HepG2 (cell line): ENCODE results near the gene TSN. TPM values are rescaled to one million over a fixed set of nuclear protein-coding genes. Genes with fewer than 3 reads are reported as not detected.

Experiments
- ATAC-seq: fragments of 200-7000 bp; cut with Tn5 transposase; 3 replicates; pipeline ENCODE4 v1.9.1; 2020; ENCODE audit warnings: mild to moderate bottlenecking, moderate library complexity
- Bru-seq: library from RNA; stranded (reverse); fragments of 400-500 nt; gene quantifications from one replicate; lab custom pipeline; 2021; lab: Mats Ljungman, UMichigan
- BruChase-seq, 2 experiments: library from RNA; stranded (reverse); fragments of 400-500 nt; gene quantifications; one replicate each; lab custom pipeline; 2021; lab: Mats Ljungman, UMichigan
- BruUV-seq: library from RNA; stranded (reverse); fragments of 400-500 nt; replicated peaks from 2 replicates; lab custom pipeline; 2021; lab: Mats Ljungman, UMichigan
- CTCF ChIA-PET: fragments of 300-600 bp; formaldehyde crosslinking; extraction: SDS; loops from one replicate; lab custom pipeline; 2021; ENCODE audit warnings: low total read pairs, inconsistent platforms, low intra/inter-chr PET ratio; lab: Yijun Ruan, JAX
- POLR2A ChIA-PET: fragments of 350-600 bp; sonication (Branson Sonifier 250); formaldehyde crosslinking; loops from one replicate; lab custom pipeline; 2020; ENCODE audit warnings: antibody characterized with exemption, inconsistent platforms; lab: Yijun Ruan, JAX
- DNase-seq: peaks from one replicate; pipeline ENCODE4 v3.0.0-alpha.2; 2015; ENCODE audit warnings: low spot score
- FAIRE-seq: peaks from 3 replicates; lab custom pipeline; 2011; peaks lifted over from hg19 to GRCh38; lab: Jason Lieb, UNC
- H2AFZ ChIP-seq: one replicate; pipeline ENCODE4 v1.6.1; 2011; ENCODE audit warnings: low read length, inconsistent platforms
- H3K27ac ChIP-seq: fragments of 300-600 bp; 3 replicates; pipeline ENCODE4 v1.8.0; 2011; ENCODE audit warnings: mixed run types, mild to moderate bottlenecking, mixed read lengths, low read length, inconsistent platforms; ENCODE audit not compliant: insufficient read depth; ENCODE audit errors: extremely low read length
- H3K27me3 ChIP-seq, 2 experiments: fragments of 200-600 bp in 1 of 2; 2 replicates in 1 of 2; 3 replicates in 1 of 2; pipeline versions ENCODE4 v1.6.0 to v1.8.0; 2011; ENCODE audit warnings: low read length in 2 of 2, mild to moderate bottlenecking in 2 of 2, moderate library complexity in 2 of 2, inconsistent platforms in 1 of 2; ENCODE audit not compliant: insufficient read depth in 2 of 2, control insufficient read depth in 1 of 2
- H3K36me3 ChIP-seq, 2 experiments: fragments of 200-600 bp in 1 of 2; replicated peaks in 1 of 2; 2 replicates in 1 of 2; 3 replicates in 1 of 2; pipeline versions ENCODE4 v1.5.1 to v1.8.0; 2011; ENCODE audit warnings: low read length in 2 of 2, inconsistent platforms in 1 of 2; ENCODE audit not compliant: insufficient read depth in 2 of 2, control insufficient read depth in 1 of 2
- H3K4me1 ChIP-seq: 2 replicates; pipeline ENCODE4 v1.5.1; 2012; ENCODE audit warnings: low read length, inconsistent platforms; ENCODE audit not compliant: insufficient read depth
- H3K4me2 ChIP-seq: 2 replicates; pipeline ENCODE4 v1.6.0; 2011; ENCODE audit warnings: low read depth, low read length, inconsistent platforms
- H3K4me3 ChIP-seq, 3 experiments: fragments of 200-600 bp in 1 of 3; sonication (generic), shearing (Covaris generic) in 1 of 3; replicated peaks in 1 of 3; 2 replicates each; pipeline ENCODE4 v1.5.1; 2011 to 2016; ENCODE audit warnings: low read length in 3 of 3, inconsistent platforms in 2 of 3, low read depth in 2 of 3, mild to moderate bottlenecking in 2 of 3, control low read depth in 1 of 3, mixed read lengths in 1 of 3; ENCODE audit not compliant: insufficient read depth in 1 of 3
- H3K79me2 ChIP-seq: one replicate; pipeline ENCODE4 v1.6.1; 2011; ENCODE audit warnings: low read length, inconsistent platforms; ENCODE audit not compliant: insufficient read depth
- H3K9ac ChIP-seq: 2 replicates; pipeline ENCODE4 v1.6.0; 2011; ENCODE audit warnings: mild to moderate bottlenecking, low read depth, low read length, inconsistent platforms; ENCODE audit not compliant: insufficient read depth
- H3K9me3 ChIP-seq: 2 replicates; pipeline ENCODE4 v1.5.1; 2012; ENCODE audit warnings: mild to moderate bottlenecking, low read length
- H4K20me1 ChIP-seq: 2 replicates; pipeline ENCODE4 v1.6.0; 2011; ENCODE audit warnings: inconsistent platforms, mild to moderate bottlenecking, low read length, moderate library complexity; ENCODE audit not compliant: insufficient read depth
- BATF2 ChIP-seq: sonication (generic); formaldehyde crosslinking; IDR thresholded peaks from 2 replicates; pipeline ENCODE4 v1.8.0; 2022; ENCODE audit warnings: mild to moderate bottlenecking, missing genetic modification reagents, moderate library complexity
- CREB1 ChIP-seq, 2 experiments: fragments of 450-650 bp in 1 of 2; IDR thresholded peaks; 2 replicates each; pipeline ENCODE4 v1.6.1; 2016 to 2017; ENCODE audit warnings: control low read depth in 1 of 2, mild to moderate bottlenecking in 1 of 2, missing compliant biosample characterization in 1 of 2, missing genetic modification characterization in 1 of 2
- EHMT2 ChIP-seq: fragments of 200-600 bp; sonication (generic); IDR thresholded peaks from 2 replicates; pipeline ENCODE4 v1.7.0; 2017; ENCODE audit warnings: antibody characterized with exemption, low read depth, low read length, borderline replicate concordance
- ELF1 ChIP-seq: sonication (generic); formaldehyde crosslinking; IDR thresholded peaks from 2 replicates; pipeline ENCODE4 v1.4.0; 2020; ENCODE audit warnings: missing genetic modification reagents
- SMARCE1 ChIP-seq: fragments of 450-650 bp; IDR thresholded peaks from 2 replicates; pipeline ENCODE4 v1.6.1; 2017; ENCODE audit warnings: borderline replicate concordance
- XBP1 ChIP-seq: sonication (generic); formaldehyde crosslinking; IDR thresholded peaks from 2 replicates; pipeline ENCODE4 v1.5.0; 2020; ENCODE audit warnings: missing genetic modification reagents
- YEATS4 ChIP-seq: sonication (generic); formaldehyde crosslinking; IDR thresholded peaks from 2 replicates; pipeline ENCODE4 v1.4.0; 2020; ENCODE audit warnings: missing genetic modification reagents, borderline replicate concordance
- ZBED4 ChIP-seq: sonication (generic); formaldehyde crosslinking; IDR thresholded peaks from 2 replicates; pipeline ENCODE4 v1.4.0; 2020; ENCODE audit warnings: missing genetic modification reagents, borderline replicate concordance
- ZNF276 ChIP-seq: sonication (generic); formaldehyde crosslinking; IDR thresholded peaks from 2 replicates; pipeline ENCODE4 v1.4.0; 2020; ENCODE audit warnings: mild to moderate bottlenecking, low read depth, missing genetic modification reagents
- WGBS: methylation state at CpG from one replicate; pipeline ENCODE4 v1.1.6; 2017; ENCODE audit warnings: low lambda C conversion rate; 5-methylcytosine and 5-hydroxymethylcytosine counted together
- in situ Hi-C: cut with HindIII; loops from 2 replicates; pipeline ENCODE4 v1.10.0; 2017; ENCODE audit warnings: low pct_unique_long_range_greater_than_20kb; ENCODE audit not compliant: extremely low pct_ligation_motif_present
- intact Hi-C: fragments of 100-400 bp; cut with micrococcal nuclease; formaldehyde crosslinking; loops from one replicate; pipeline ENCODE4 v1.10.0; 2022; ENCODE audit not compliant: unreplicated experiment
- long read RNA-seq, 2 experiments: library from RNA in 1 of 2; library from polyadenylated mRNA in 1 of 2; stranded (forward) in 1 of 2; unstranded in 1 of 2; transcript quantifications; one replicate each; pipeline ENCODE4 v2.0.0, GENCODE V29; 2019 to 2022
- polyA minus RNA-seq, 3 experiments: library from RNA; depleted of rRNA, polyadenylated mRNA; stranded (reverse); fragments of >200 nt; gene quantifications; 2 replicates each; pipeline ENCODE4 v1.2.3, GENCODE V29; 2011; ENCODE audit warnings: low replicate concordance in 1 of 3
- polyA plus RNA-seq, 8 experiments: library from polyadenylated mRNA; depleted of rRNA in 3 of 8; stranded (reverse) in 7 of 8; unstranded in 1 of 8; fragments of >200 nt; fragmentation: Illumina TruSeq in 4 of 8; extraction: Trizol in 4 of 8; gene quantifications; 2 replicates each; pipeline versions ENCODE4 v1.2.1 to v1.2.3, GENCODE V29; 2011 to 2016; ENCODE audit warnings: low read depth in 4 of 8, missing spikeins in 1 of 8, mixed read lengths in 1 of 8; ENCODE audit not compliant: insufficient read depth in 1 of 8
- total RNA-seq, 5 experiments: library from RNA; depleted of rRNA; stranded (reverse); fragments of >200 nt; fragmentation: Illumina TruSeq; extraction: Trizol; gene quantifications; 2 replicates each; pipeline ENCODE4 v1.2.3, GENCODE V29; 2016; ENCODE audit warnings: low read depth in 1 of 5

TSN gene
- total RNA-seq (2016; rRNA removed; fragmentation: Illumina TruSeq; extraction: Trizol) (115 and 159 TPM in 2 replicates), polyA plus RNA-seq (2011; rRNA removed) (45.0 and 56.4 TPM in 2 replicates), polyA minus RNA-seq (2011; rRNA and poly(A)+ RNA removed; ENCODE audit: low replicate concordance) (36.2 and 43.1 TPM in 2 replicates), Bru-seq, nascent RNA (percentile 96 among the genes with signal in this experiment), BruChase-seq, experiment 1, labeled RNA remaining after a 6-hour chase (percentile 98 among the genes with signal in this experiment), BruChase-seq, experiment 2, labeled RNA remaining after a 2-hour chase (percentile 97 among the genes with signal in this experiment)
- total RNA-seq (2016; cell fraction: cytosol; rRNA removed; fragmentation: Illumina TruSeq; extraction: Trizol; ENCODE audit: low read depth) = 17.2 and 22.2 TPM in 2 replicates
- total RNA-seq (2016; cell fraction: insoluble cytoplasmic fraction; rRNA removed; fragmentation: Illumina TruSeq; extraction: Trizol) = 120 and 171 TPM in 2 replicates
- total RNA-seq (2016; cell fraction: membrane; rRNA removed; fragmentation: Illumina TruSeq; extraction: Trizol) = 42.8 and 45.0 TPM in 2 replicates
- 62.1 and 67.2 TPM in 2 replicates for total RNA-seq (2016; cell fraction: nucleus; rRNA removed; fragmentation: Illumina TruSeq; extraction: Trizol)
- polyA plus RNA-seq (2011; cell fraction: cytosol; rRNA removed) = 33.3 and 47.8 TPM in 2 replicates
- polyA plus RNA-seq (2011; cell fraction: nucleus; rRNA removed) = 11.7 and 15.2 TPM in 2 replicates
- 45.8 and 66.2 TPM in 2 replicates for polyA plus RNA-seq (2012)
- polyA plus RNA-seq (2016; cell fraction: cytosol; fragmentation: Illumina TruSeq; extraction: Trizol; ENCODE audit: low read depth) = 9.2 and 9.7 TPM in 2 replicates
- polyA plus RNA-seq (2016; cell fraction: insoluble cytoplasmic fraction; fragmentation: Illumina TruSeq; extraction: Trizol; ENCODE audit: low read depth) = 138 and 143 TPM in 2 replicates
- 24.1 and 24.3 TPM in 2 replicates for polyA plus RNA-seq (2016; cell fraction: membrane; fragmentation: Illumina TruSeq; extraction: Trizol; ENCODE audit: low read depth)
- 77.1 and 79.4 TPM in 2 replicates for polyA plus RNA-seq (2016; cell fraction: nucleus; fragmentation: Illumina TruSeq; extraction: Trizol; ENCODE audit: insufficient read depth, low read depth)
- 47.0 and 54.1 TPM in 2 replicates for polyA minus RNA-seq (2011; cell fraction: cytosol; rRNA and poly(A)+ RNA removed)
- 51.5 and 60.0 TPM in 2 replicates for polyA minus RNA-seq (2011; cell fraction: nucleus; rRNA and poly(A)+ RNA removed)
- long read RNA-seq, experiment 1, transcript TSN-201 (6 exons, 3,420 nt) = major isoform, 115 of 131 reads
- long read RNA-seq, experiment 1, partial matches to known transcripts = 2 of 131 reads
- long read RNA-seq, experiment 1, other reads (novel, unspliced or antisense) = 6 of 131 reads
- long read RNA-seq, experiment 2, transcript TSN-201 (6 exons, 3,420 nt) = major isoform, 81 of 189 reads
- long read RNA-seq, experiment 2, partial matches to known transcripts = 86 of 189 reads
- long read RNA-seq, experiment 2, other reads (novel, unspliced or antisense) = 17 of 189 reads

- in situ Hi-C loops (no loop called here), intact Hi-C loops (loop anchor here (2.0 kb wide), 2 partner anchors 19 to 225 kb away; partner anchors contain the start of genes NIFK and RNU4ATAC)
- no peak for FAIRE-seq
- peak within 1 kb of the TSS; percentile 91 for H3K4me2 ChIP-seq
- POLR2A ChIA-PET = interaction anchor here (1.0 to 1.8 kb wide), 8 partner anchors 9 to 225 kb away, joined by 3 to 23 read pairs (median 5); partner anchors contain the start of genes CLASP1, NIFK and RNU4ATAC
- no TSS peak for BruUV-seq
- peak; percentile 98 for ATAC-seq
- DNase-seq = peak; percentile 97
- no peaks in the 10 kb centered on the region for H3K9me3 ChIP-seq
- peaks cover 24% of the 10 kb centered on the region for H3K4me1 ChIP-seq
- H2AFZ ChIP-seq = peak within 1 kb of the TSS; percentile 68
- H4K20me1 ChIP-seq = no peaks in the 10 kb centered on the region
- peaks cover 5 to 26% of the 10 kb centered on the region in 2 experiments for H3K36me3 ChIP-seq
- peak within 1 kb of the TSS; percentile 92 to 98 (median 95) for H3K4me3 ChIP-seq
- H3K27ac ChIP-seq = peak within 1 kb of the TSS; percentile 82
- H3K79me2 ChIP-seq = peaks cover 35% of the 10 kb centered on the region
- H3K27me3 ChIP-seq = peaks cover 0 to 4% of the 10 kb centered on the region in 2 experiments; a peak in 2 of 5 replicates
- CTCF ChIA-PET = no interaction called here
- peak within 1 kb of the TSS; percentile 93 for H3K9ac ChIP-seq
- WGBS = 1% methylated on average over 59 of the region's 67 CpGs
- TF ChIP-seq CREB1 (IDR thresholded peaks at IDR 0.05) = peak; percentile 88
- peak; percentile 47; the same call in 1 of the 2 replicates for TF ChIP-seq CREB1 (CRISPR knock-in tag; IDR thresholded peaks at IDR 0.05)
- TF ChIP-seq XBP1 (CRISPR knock-in tag) = no peak
- peak; percentile 69; the same call in 1 of the 2 replicates for TF ChIP-seq ZNF276 (CRISPR knock-in tag)
- no peak; the same call in 1 of the 2 replicates for TF ChIP-seq BATF2 (CRISPR knock-in tag)
- TF ChIP-seq ELF1 (CRISPR knock-in tag) = peak; percentile 81
- no peak for TF ChIP-seq SMARCE1
- TF ChIP-seq EHMT2 = no peak
- peak; percentile 82 for TF ChIP-seq ZBED4
- TF ChIP-seq YEATS4 = peak; percentile 99
Observed at GRCh38 chr2:121755237-121756111, at the start of gene TSN. Gene TSN (plus strand): TSS chr2:121755651. CDS start chr2:121755780, 129 bp downstream.
